Measurements from ENCODE around the gene FYN.

FYN gene

GRCh38 chr6:111861431-111861885 is 11.8 kb downstream of the FYN start:
- peaks cover 16% of the 10 kb centered on the region for H3K4me1 ChIP-seq (ENCODE audit: control insufficient read depth, insufficient read depth, low read length)
- POLR2A ChIA-PET = no interaction called here
- CTCF ChIA-PET = no interaction called here
- no peak overlapping the region for H3K4me3 ChIP-seq (ENCODE audit: low read depth, low read length)
- no peak overlapping the region for H3K27ac ChIP-seq (ENCODE audit: extremely low read depth, low read depth, low read length)
- no peaks in the 10 kb centered on the region for H3K36me3 ChIP-seq (ENCODE audit: control insufficient read depth in 2 of 2, insufficient read depth in 1 of 2, low read length in 2 of 2)
- TF ChIP-seq PRDM10 (tag by site-specific recombination; IDR thresholded peaks at IDR 0.05) = peak; percentile 66
- peak; percentile 16; the same call in 1 of the 2 replicates for TF ChIP-seq MZF1 (tag by site-specific recombination; IDR thresholded peaks at IDR 0.05; ENCODE audit: borderline replicate concordance)
- TF ChIP-seq ZIC2 (tag by site-specific recombination; IDR thresholded peaks at IDR 0.05) = peak; percentile 98
- peak; percentile 32; the same call in 1 of the 2 replicates for TF ChIP-seq ZBTB17 (tag by site-specific recombination; IDR thresholded peaks at IDR 0.05)
- 0 out of 2 replicates have a peak, but pooled peaks have one; percentile 24 for TF ChIP-seq ZSCAN30 (tag by site-specific recombination; IDR thresholded peaks at IDR 0.05)
- no peak for TF ChIP-seq ZBTB1 (tag by site-specific recombination; IDR thresholded peaks at IDR 0.05)
- 0 out of 2 replicates have a peak, but pooled peaks have one; percentile 55 for TF ChIP-seq IKZF3 (tag by site-specific recombination; IDR thresholded peaks at IDR 0.05)
- TF ChIP-seq ELK4 (IDR thresholded peaks at IDR 0.05; ENCODE audit: borderline replicate concordance, low read depth, low read length) = no peak
- no peaks in the 10 kb centered on the region for H3K9me3 ChIP-seq (ENCODE audit: control insufficient read depth, insufficient read depth, low read depth, low read length)

- Histone ChIP-seq H3K4me3 (ENCODE audit: low read depth, low read length) (no peak overlapping the region), H3K9me3 (ENCODE audit: control insufficient read depth, insufficient read depth, low read depth, low read length) (no peaks in the 10 kb centered on the region), H3K4me1 (ENCODE audit: control insufficient read depth, insufficient read depth, low read length) (peaks cover 7% of the 10 kb centered on the region; the same call in 1 of the 2 replicates), H3K36me3 (ENCODE audit: control insufficient read depth in 2 of 2, insufficient read depth in 1 of 2, low read length in 2 of 2) (peaks cover 0 to 3% of the 10 kb centered on the region in 2 experiments; a peak in 1 of 3 replicates), H3K27ac (ENCODE audit: extremely low read depth, low read depth, low read length) (no peak overlapping the region)
- TF ChIP-seq ZNF146 (tag by site-specific recombination; IDR thresholded peaks at IDR 0.05) = no peak
- POLR2A ChIA-PET = interaction anchor here (0.7 kb wide), 1 partner anchor 8 kb away, joined by 4 read pairs; no protein-coding TSS in a partner anchor
- CTCF ChIA-PET = interaction anchor here (0.7 kb wide), 1 partner anchor 159 kb away, joined by 4 read pairs; no protein-coding TSS in a partner anchor
Measured at GRCh38 chr6:111858347-111858746, 14.9 kb downstream of the FYN start.

- CTCF ChIA-PET = interaction anchor here (0.6 to 0.7 kb wide), 2 partner anchors 160 to 444 kb away, joined by 3 to 4 read pairs; no protein-coding TSS in a partner anchor
- H3K36me3 ChIP-seq (ENCODE audit: control insufficient read depth in 2 of 2, insufficient read depth in 1 of 2, low read length in 2 of 2) = peaks cover 0 to 3% of the 10 kb centered on the region in 2 experiments; a peak in 1 of 3 replicates
- peaks cover 11% of the 10 kb centered on the region for H3K4me1 ChIP-seq (ENCODE audit: control insufficient read depth, insufficient read depth, low read length)
- H3K9me3 ChIP-seq (ENCODE audit: control insufficient read depth, insufficient read depth, low read depth, low read length) = no peaks in the 10 kb centered on the region
- no peak overlapping the region for H3K27ac ChIP-seq (ENCODE audit: extremely low read depth, low read depth, low read length)
- H3K4me3 ChIP-seq (ENCODE audit: low read depth, low read length) = no peak overlapping the region
- TF ChIP-seq ZNF433 (tag by site-specific recombination; IDR thresholded peaks at IDR 0.05; ENCODE audit: low read depth) (no peak), ZBTB7A (tag by site-specific recombination; IDR thresholded peaks at IDR 0.05; ENCODE audit: low read depth) (no peak), ZNF423 (tag by site-specific recombination; IDR thresholded peaks at IDR 0.05) (0 out of 2 replicates have a peak, but pooled peaks have one; percentile 9), ZNF571 (tag by site-specific recombination; IDR thresholded peaks at IDR 0.05) (no peak), HOXA7 (CRISPR knock-in tag; IDR thresholded peaks at IDR 0.05; ENCODE audit: borderline replicate concordance) (no peak)
- POLR2A ChIA-PET = interaction anchor here (0.7 to 1.4 kb wide), 2 partner anchors 9 to 16 kb away, joined by 4 read pairs; partner anchors contain the start of gene FYN
Measured at GRCh38 chr6:111857674-111858337, 15.4 kb downstream of the FYN start.

All from HEK293 (cell line).